DOHH2 (cell line): Measurements from ENCODE around the gene HLA-G.
"Not testable (repeated sequence)": the region's sequence is repeated elsewhere in the genome, so short reads cannot be mapped to it uniquely, and the experiment has no call there.

ENCODE experiments used
- H3F3A ChIP-seq: fragments of 200-600 bp; sonication (generic), shearing (Covaris generic); 2 replicates; pipeline ENCODE4 v1.6.0; 2016; ENCODE audit warnings: antibody characterized with exemption, mild to moderate bottlenecking; ENCODE audit not compliant: control insufficient read depth, insufficient read depth
- H3K27ac ChIP-seq: fragments of 200-600 bp; sonication (generic); 2 replicates; pipeline ENCODE4 v1.5.1; 2014; ENCODE audit warnings: low read depth, mild to moderate bottlenecking, low read length, moderate library complexity
- H3K27me3 ChIP-seq: fragments of 200-600 bp; sonication (generic); 2 replicates; pipeline ENCODE4 v1.6.1; 2014; ENCODE audit warnings: mild to moderate bottlenecking, low read length, mixed read lengths; ENCODE audit not compliant: control insufficient read depth
- H3K36me3 ChIP-seq: fragments of 200-600 bp; sonication (generic); 2 replicates; pipeline ENCODE4 v1.6.1; 2014; ENCODE audit warnings: mild to moderate bottlenecking, low read length, moderate library complexity, mixed read lengths; ENCODE audit not compliant: control insufficient read depth
- H3K4me1 ChIP-seq: fragments of 200-600 bp; sonication (generic); 2 replicates; pipeline ENCODE4 v1.6.1; 2014; ENCODE audit warnings: mild to moderate bottlenecking, low read length, mixed read lengths; ENCODE audit not compliant: control insufficient read depth
- H3K4me2 ChIP-seq: fragments of 200-600 bp; sonication (generic); 2 replicates; pipeline ENCODE4 v1.6.0; 2014; ENCODE audit warnings: mild to moderate bottlenecking, low read length, moderate library complexity
- H3K4me3 ChIP-seq: fragments of 200-600 bp; sonication (generic); 2 replicates; pipeline ENCODE4 v1.5.1; 2014; ENCODE audit warnings: mild to moderate bottlenecking, low read length, mixed read lengths
- H3K79me2 ChIP-seq: fragments of 200-600 bp; sonication (generic); 2 replicates; pipeline ENCODE4 v1.6.1; 2014; ENCODE audit warnings: mild to moderate bottlenecking, low read length, mixed read lengths; ENCODE audit not compliant: control insufficient read depth
- H3K9me2 ChIP-seq: fragments of 200-600 bp; sonication (generic); replicated peaks from 2 replicates; pipeline ENCODE4 v1.6.1; 2014; ENCODE audit warnings: mild to moderate bottlenecking, low read length, mixed read lengths; ENCODE audit not compliant: control insufficient read depth
- H3K9me3 ChIP-seq: fragments of 200-600 bp; sonication (generic); 2 replicates; pipeline ENCODE4 v1.6.1; 2014; ENCODE audit warnings: antibody characterized with exemption, low read length, mixed read lengths; ENCODE audit not compliant: control insufficient read depth, insufficient read depth
- H4K20me1 ChIP-seq: fragments of 200-600 bp; sonication (generic); 2 replicates; pipeline ENCODE4 v1.6.0; 2014; ENCODE audit warnings: low read depth, mild to moderate bottlenecking, antibody characterized with exemption, low read length, moderate library complexity; ENCODE audit not compliant: control insufficient read depth, insufficient read depth
- EZH2phosphoT487 ChIP-seq: fragments of 200-600 bp; sonication (generic); IDR thresholded peaks from 2 replicates; pipeline ENCODE4 v1.6.1; 2017; ENCODE audit warnings: borderline replicate concordance, mild to moderate bottlenecking, antibody characterized with exemption, low read length, moderate library complexity, mixed read lengths
- TF ChIP-seq, protein P1 (sequence below): fragments of 200-600 bp; sonication (generic); IDR thresholded peaks from one replicate; pipeline ENCODE4 v1.5.1; 2014; ENCODE audit warnings: antibody characterized with exemption, mild to moderate bottlenecking, low read depth, low read length; ENCODE audit not compliant: poor library complexity, severe bottlenecking

HLA-G gene

DNA sequence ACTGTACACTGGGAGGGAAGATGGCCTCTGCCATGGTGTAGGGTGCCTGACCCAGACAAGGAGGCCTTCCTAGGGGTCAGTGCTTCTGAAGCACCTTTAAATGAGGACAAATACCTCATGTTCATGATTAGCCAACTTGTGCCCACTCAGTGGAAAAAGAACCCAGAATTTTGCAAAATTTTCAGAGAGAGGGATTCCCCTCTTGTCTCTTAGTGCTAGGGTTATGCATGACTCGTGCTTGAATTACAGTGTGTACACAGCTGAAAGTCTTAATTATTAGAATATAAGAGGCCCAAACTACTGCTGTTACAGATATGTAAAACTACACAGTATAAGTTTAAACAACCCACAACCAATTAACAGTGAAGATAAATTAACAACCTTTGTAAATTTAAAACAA lies 38.0 kb downstream of the HLA-G start:
- H3F3A ChIP-seq: no peaks in the 10 kb centered on the region
- no peaks in the 10 kb centered on the region for H3K36me3 ChIP-seq
- H4K20me1 ChIP-seq: no peaks in the 10 kb centered on the region
- H3K4me2 ChIP-seq: no peak overlapping the region
- TF ChIP-seq, protein P1, sequence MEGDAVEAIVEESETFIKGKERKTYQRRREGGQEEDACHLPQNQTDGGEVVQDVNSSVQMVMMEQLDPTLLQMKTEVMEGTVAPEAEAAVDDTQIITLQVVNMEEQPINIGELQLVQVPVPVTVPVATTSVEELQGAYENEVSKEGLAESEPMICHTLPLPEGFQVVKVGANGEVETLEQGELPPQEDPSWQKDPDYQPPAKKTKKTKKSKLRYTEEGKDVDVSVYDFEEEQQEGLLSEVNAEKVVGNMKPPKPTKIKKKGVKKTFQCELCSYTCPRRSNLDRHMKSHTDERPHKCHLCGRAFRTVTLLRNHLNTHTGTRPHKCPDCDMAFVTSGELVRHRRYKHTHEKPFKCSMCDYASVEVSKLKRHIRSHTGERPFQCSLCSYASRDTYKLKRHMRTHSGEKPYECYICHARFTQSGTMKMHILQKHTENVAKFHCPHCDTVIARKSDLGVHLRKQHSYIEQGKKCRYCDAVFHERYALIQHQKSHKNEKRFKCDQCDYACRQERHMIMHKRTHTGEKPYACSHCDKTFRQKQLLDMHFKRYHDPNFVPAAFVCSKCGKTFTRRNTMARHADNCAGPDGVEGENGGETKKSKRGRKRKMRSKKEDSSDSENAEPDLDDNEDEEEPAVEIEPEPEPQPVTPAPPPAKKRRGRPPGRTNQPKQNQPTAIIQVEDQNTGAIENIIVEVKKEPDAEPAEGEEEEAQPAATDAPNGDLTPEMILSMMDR: no peak
- no peak for TF ChIP-seq EZH2phosphoT487
- no peaks in the 10 kb centered on the region for H3K9me3 ChIP-seq
- H3K27ac ChIP-seq: no peak overlapping the region
- H3K4me3 ChIP-seq: no peak overlapping the region
- H3K27me3 ChIP-seq: peaks cover 17% of the 10 kb centered on the region
- H3K79me2 ChIP-seq: no peaks in the 10 kb centered on the region
- H3K4me1 ChIP-seq: no peaks in the 10 kb centered on the region
- no peaks in the 10 kb centered on the region for H3K9me2 ChIP-seq

DNA sequence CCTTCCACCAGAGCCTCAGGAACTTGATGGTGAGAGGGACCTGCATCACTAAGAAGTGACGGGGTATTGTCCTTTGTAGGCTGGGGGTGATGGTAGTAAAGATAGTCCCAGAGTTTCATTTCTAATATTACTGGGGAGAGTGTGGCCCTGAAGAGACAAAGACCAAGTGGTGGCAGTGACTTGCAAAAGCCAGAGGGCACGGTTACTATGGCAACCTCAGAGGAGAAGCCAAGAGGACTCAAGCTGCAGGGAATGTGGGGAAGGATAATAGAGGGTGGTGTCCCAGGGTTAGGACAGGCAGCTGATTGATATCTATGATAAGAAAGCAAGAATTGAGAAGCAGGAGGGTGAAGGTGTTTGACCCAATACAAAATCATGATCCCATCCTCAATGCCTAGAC lies 42.5 kb downstream of the HLA-G start:
- Histone ChIP-seq H3K4me3 (no peak overlapping the region), H3K9me3 (no peaks in the 10 kb centered on the region), H3K4me2 (no peak overlapping the region), H3K9me2 (no peaks in the 10 kb centered on the region), H3K27ac (no peak overlapping the region), H3K79me2 (no peaks in the 10 kb centered on the region), H3K4me1 (no peaks in the 10 kb centered on the region), H3K27me3 (peaks cover 12% of the 10 kb centered on the region), H4K20me1 (no peaks in the 10 kb centered on the region), H3F3A (no peaks in the 10 kb centered on the region), H3K36me3 (no peaks in the 10 kb centered on the region)
- TF ChIP-seq, protein P1: no peak
- no peak for TF ChIP-seq EZH2phosphoT487

DNA sequence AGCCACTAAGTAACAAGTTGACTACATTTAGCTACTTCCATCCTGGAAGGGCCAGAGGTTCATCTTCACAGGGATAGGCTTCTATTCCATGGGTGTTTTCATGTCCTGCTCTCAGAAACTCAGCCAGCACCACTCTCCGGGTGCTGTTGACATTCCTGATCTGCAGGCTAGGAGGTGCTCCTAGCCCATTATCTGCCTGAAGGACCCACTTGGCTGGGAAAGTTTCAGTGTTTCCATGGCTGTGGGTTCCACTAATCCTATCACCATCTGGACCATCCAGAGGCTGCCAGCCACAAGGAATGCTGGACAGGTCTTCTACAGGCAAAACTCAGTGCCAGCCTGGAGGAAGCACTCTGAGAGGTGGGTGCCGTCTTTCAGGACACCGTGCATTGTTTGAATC lies 45.2 kb downstream of the HLA-G start:
- TF ChIP-seq EZH2phosphoT487: no peak
- TF ChIP-seq, protein P1: no peak
- Histone ChIP-seq H3F3A (no peaks in the 10 kb centered on the region), H3K79me2 (no peaks in the 10 kb centered on the region), H3K27ac (no peak overlapping the region), H3K27me3 (no peaks in the 10 kb centered on the region), H3K9me2 (no peaks in the 10 kb centered on the region), H3K36me3 (no peaks in the 10 kb centered on the region), H3K9me3 (no peaks in the 10 kb centered on the region), H3K4me1 (no peaks in the 10 kb centered on the region), H3K4me3 (no peak overlapping the region), H3K4me2 (no peak overlapping the region), H4K20me1 (no peaks in the 10 kb centered on the region)

DNA sequence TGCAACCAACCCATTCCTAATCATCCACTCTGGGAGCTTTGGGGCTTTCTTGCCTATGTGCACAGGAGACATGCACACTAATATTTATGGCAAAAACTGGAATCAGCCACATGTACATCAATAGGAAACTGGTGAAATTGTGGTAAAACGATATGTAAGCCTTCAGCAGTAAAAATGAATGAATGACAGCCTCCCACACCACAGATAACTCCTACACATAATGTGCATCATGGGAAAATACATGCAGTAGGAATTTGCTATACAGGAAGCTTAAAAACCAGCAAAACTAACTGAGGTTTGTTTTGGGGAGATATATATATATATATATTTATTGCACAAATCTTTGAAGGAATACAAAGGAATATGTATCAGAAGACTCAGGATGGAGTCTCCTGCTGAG lies 47.6 kb downstream of the HLA-G start:
- Histone ChIP-seq H3K27me3 (no peaks in the 10 kb centered on the region), H3K4me1 (no peaks in the 10 kb centered on the region), H3K9me3 (no peaks in the 10 kb centered on the region), H3F3A (no peaks in the 10 kb centered on the region), H3K27ac (no peak overlapping the region), H3K79me2 (no peaks in the 10 kb centered on the region), H3K4me2 (no peak overlapping the region), H3K36me3 (no peaks in the 10 kb centered on the region), H3K4me3 (no peak overlapping the region), H3K9me2 (no peaks in the 10 kb centered on the region), H4K20me1 (no peaks in the 10 kb centered on the region)
- no peak for TF ChIP-seq EZH2phosphoT487
- TF ChIP-seq, protein P1: no peak

DNA sequence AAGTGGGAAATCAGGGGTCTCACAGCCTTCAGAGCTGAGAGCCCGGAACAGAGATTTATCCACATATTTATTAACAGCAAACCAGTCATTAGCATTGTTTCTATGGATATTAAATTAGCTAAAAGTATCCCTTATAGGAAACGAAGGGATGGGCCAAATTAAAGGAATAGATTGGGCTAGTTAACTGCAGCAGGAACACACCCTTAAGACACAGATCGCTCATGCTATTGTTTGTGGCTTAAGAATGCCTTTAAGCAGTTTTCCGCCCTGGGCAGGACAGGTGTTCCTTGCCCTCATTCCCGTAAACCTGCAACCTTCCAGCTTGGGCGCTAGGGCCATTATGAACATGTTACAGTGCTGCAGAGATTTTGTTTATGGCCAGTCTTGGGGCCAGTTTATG lies 48.1 kb downstream of the HLA-G start:
- H3K27me3 ChIP-seq, H3K4me2 ChIP-seq: not testable (repeated sequence)

More for the DNA sequence above, 48.1 kb downstream of the HLA-G start:
- H4K20me1 ChIP-seq, H3K79me2 ChIP-seq, H3K36me3 ChIP-seq, H3F3A ChIP-seq, H3K4me1 ChIP-seq, H3K27ac ChIP-seq, H3K9me2 ChIP-seq, H3K4me3 ChIP-seq, H3K9me3 ChIP-seq: not testable (repeated sequence)
